ENCODE measurements around the gene PAPSS1.

GRCh38 chr4:107654694-107655093, 65.3 kb downstream of the PAPSS1 start:
- TF ChIP-seq CTCF (IDR thresholded peaks at IDR 0.05) (peak; percentile 58), ZFX (IDR thresholded peaks at IDR 0.05; ENCODE audit: borderline replicate concordance) (no peak)
